ENCODE measurements around the gene RHBG. TPM values are rescaled to one million over a fixed set of nuclear protein-coding genes. Genes with fewer than 3 reads are reported as not detected.

The RHBG gene
- total RNA-seq, 1 experiment from 2014 or later = 4.0 TPM

GRCh38 chr1:156365754-156366153 lies 3.3 kb upstream of the RHBG start:
- Histone ChIP-seq H3F3A (ENCODE audit: insufficient read depth, low read depth) (peaks cover 16% of the 10 kb centered on the region), H3K4me1 (replicated peaks; ENCODE audit: insufficient read depth) (peaks cover 35% of the 10 kb centered on the region), H3K27ac (no peak overlapping the region), H3K79me2 (ENCODE audit: low read depth) (no peaks in the 10 kb centered on the region), H3K4me2 (no peak overlapping the region), H3K4me3 (no peak overlapping the region), H3K9me3 (ENCODE audit: insufficient read depth, low read depth) (no peaks in the 10 kb centered on the region), H4K20me1 (ENCODE audit: insufficient read depth) (no peaks in the 10 kb centered on the region), H3K36me3 (ENCODE audit: low read depth) (no peaks in the 10 kb centered on the region), H3K27me3 (ENCODE audit: insufficient read depth, low read depth) (no peaks in the 10 kb centered on the region), H2AFZ (no peak overlapping the region), H3K9me2 (ENCODE audit: insufficient read depth) (no peaks in the 10 kb centered on the region)
- no TSS peak for BruUV-seq (replicated peaks)
- CTCF ChIA-PET = no interaction called here
- intact Hi-C loops (cut with micrococcal nuclease; ENCODE audit: unreplicated experiment) = no loop called here
- no peak for TF ChIP-seq EZH2 (IDR thresholded peaks at IDR 0.05; ENCODE audit: low read depth)
- no peak for TF ChIP-seq CTCF (conservative IDR thresholded peaks at IDR 0.05)
- POLR2A ChIA-PET (ENCODE audit: unreplicated experiment) = no interaction called here
- DNase-seq = no peak

DNA sequence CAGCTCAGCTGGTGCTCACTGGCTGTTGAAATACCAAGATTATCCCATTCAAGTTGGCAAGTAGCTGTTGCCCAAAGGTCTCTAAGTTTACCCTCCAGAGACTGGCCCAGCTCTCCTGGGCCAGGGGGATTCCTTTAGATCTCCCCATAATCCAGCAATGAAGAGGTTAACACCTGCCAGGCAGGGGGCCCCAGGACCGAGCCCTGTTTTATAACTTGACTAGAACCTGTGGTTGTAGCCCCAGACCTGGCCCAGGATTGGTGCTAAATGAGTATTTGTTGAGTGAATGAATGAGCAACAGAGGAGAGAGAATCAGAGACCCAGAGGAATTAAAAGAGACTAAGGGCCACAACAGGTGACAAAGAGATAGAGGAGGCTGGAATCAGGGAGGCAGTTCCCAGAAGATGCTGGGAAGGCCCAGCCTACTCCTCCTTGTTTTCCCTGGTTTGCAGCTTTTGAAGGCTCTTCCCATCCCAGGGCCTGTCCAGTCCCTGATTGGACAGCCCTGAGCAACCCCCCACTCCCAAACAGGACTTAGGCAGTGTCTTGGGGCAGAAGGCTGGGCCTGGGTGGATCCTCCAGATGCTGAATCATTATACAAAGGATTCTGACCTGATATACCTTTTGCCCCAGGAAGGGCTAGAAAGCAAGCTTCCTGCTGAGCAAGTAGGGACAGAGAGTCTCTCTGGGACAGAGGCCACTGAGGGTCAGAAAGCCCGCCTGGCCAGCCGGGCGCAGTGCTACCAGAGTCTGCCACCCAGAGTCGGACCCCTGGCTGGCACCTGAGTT lies 2.4 kb upstream of the RHBG start:
- H3F3A ChIP-seq (ENCODE audit: insufficient read depth, low read depth) = peaks cover 16% of the 10 kb centered on the region
- H3K27me3 ChIP-seq (ENCODE audit: insufficient read depth, low read depth) = no peaks in the 10 kb centered on the region
- no peaks in the 10 kb centered on the region for H3K36me3 ChIP-seq (ENCODE audit: low read depth)
- no peak for DNase-seq
- no peaks in the 10 kb centered on the region for H3K9me3 ChIP-seq (ENCODE audit: insufficient read depth, low read depth)
- ChIA-PET POLR2A (ENCODE audit: unreplicated experiment) (no interaction called here), CTCF (interaction anchor here (1.0 kb wide), 1 partner anchor 13 kb away, joined by 10 read pairs; no protein-coding TSS in a partner anchor)
- no peak overlapping the region for H2AFZ ChIP-seq
- no peaks in the 10 kb centered on the region for H4K20me1 ChIP-seq (ENCODE audit: insufficient read depth)
- H3K4me3 ChIP-seq = no peak overlapping the region
- TF ChIP-seq CTCF (conservative IDR thresholded peaks at IDR 0.05) = no peak
- no peak for TF ChIP-seq EZH2 (IDR thresholded peaks at IDR 0.05; ENCODE audit: low read depth)
- H3K4me1 ChIP-seq (replicated peaks; ENCODE audit: insufficient read depth) = peaks cover 39% of the 10 kb centered on the region
- H3K4me2 ChIP-seq = peak overlapping the region; percentile 26
- no peak overlapping the region for H3K27ac ChIP-seq
- no TSS peak for BruUV-seq (replicated peaks)
- intact Hi-C loops (cut with micrococcal nuclease; ENCODE audit: unreplicated experiment) = no loop called here
- H3K79me2 ChIP-seq (ENCODE audit: low read depth) = no peaks in the 10 kb centered on the region
- H3K9me2 ChIP-seq (ENCODE audit: insufficient read depth) = no peaks in the 10 kb centered on the region

DNA sequence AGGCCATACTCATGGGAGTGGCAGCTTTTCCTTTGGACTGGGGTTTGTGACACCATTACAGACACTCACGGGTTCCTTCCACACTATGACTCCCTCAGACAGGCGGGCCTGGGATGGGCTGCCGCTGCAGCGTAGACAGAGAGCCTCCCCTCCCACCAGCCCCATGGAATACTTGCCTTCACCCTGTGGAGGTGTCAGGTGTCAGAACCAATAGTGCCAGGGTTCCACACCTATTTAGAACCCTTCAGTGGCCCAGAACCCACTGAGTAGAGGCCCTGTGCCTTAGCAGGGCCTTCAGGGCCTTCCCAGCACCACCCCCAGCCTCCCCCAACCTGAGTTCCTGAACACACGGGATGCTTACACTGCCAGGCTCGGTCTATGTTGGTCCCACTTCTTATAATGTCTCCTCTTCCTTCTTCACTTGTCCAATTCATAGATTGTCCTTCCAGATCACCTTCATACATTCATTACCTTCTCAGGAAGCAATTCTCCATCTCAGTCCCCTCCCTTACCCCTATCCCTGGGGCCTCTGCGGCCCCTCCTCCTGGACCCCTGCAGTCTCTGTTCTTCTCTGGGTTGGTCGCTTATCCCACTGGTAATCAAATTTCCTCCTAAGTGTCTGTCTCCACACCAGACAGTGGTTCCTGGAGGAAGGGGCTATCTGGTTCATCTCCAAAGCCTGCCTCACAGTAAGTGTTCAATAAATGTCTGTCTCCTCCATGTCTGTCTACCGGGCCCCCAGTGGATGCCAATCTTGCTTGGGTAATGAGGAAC lies 1.4 kb upstream of the RHBG start:
- Histone ChIP-seq H3K4me2 (peak overlapping the region; percentile 26; the same call in 1 of the 2 replicates), H3K4me1 (replicated peaks; ENCODE audit: insufficient read depth) (peaks cover 45% of the 10 kb centered on the region), H2AFZ (no peak overlapping the region), H3K9me3 (ENCODE audit: insufficient read depth, low read depth) (no peaks in the 10 kb centered on the region), H3K36me3 (ENCODE audit: low read depth) (no peaks in the 10 kb centered on the region), H3K9me2 (ENCODE audit: insufficient read depth) (no peaks in the 10 kb centered on the region), H4K20me1 (ENCODE audit: insufficient read depth) (no peaks in the 10 kb centered on the region), H3F3A (ENCODE audit: insufficient read depth, low read depth) (peaks cover 18% of the 10 kb centered on the region), H3K27me3 (ENCODE audit: insufficient read depth, low read depth) (no peaks in the 10 kb centered on the region), H3K27ac (no peak overlapping the region), H3K79me2 (ENCODE audit: low read depth) (no peaks in the 10 kb centered on the region), H3K4me3 (no peak overlapping the region)
- TF ChIP-seq CTCF (conservative IDR thresholded peaks at IDR 0.05) = no peak
- no peak for TF ChIP-seq EZH2 (IDR thresholded peaks at IDR 0.05; ENCODE audit: low read depth)
- no TSS peak for BruUV-seq (replicated peaks)
- ChIA-PET POLR2A (ENCODE audit: unreplicated experiment) (no interaction called here), CTCF (interaction anchor here (1.0 kb wide), 1 partner anchor 12 kb away, joined by 10 read pairs; no protein-coding TSS in a partner anchor)
- intact Hi-C loops (cut with micrococcal nuclease; ENCODE audit: unreplicated experiment) = no loop called here
- DNase-seq = no peak
